Measurements from ENCODE around the gene LMAN1L.

The LMAN1L gene

DNA sequence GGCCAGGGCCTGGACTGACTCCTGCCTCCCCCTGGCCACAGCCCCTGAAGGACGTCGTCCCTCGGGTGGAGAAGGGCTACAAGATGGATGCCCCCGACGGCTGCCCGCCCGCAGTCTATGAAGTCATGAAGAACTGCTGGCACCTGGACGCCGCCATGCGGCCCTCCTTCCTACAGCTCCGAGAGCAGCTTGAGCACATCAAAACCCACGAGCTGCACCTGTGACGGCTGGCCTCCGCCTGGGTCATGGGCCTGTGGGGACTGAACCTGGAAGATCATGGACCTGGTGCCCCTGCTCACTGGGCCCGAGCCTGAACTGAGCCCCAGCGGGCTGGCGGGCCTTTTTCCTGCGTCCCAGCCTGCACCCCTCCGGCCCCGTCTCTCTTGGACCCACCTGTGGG lies 10.3 kb upstream of the LMAN1L start:
- TF ChIP-seq, protein P1, sequence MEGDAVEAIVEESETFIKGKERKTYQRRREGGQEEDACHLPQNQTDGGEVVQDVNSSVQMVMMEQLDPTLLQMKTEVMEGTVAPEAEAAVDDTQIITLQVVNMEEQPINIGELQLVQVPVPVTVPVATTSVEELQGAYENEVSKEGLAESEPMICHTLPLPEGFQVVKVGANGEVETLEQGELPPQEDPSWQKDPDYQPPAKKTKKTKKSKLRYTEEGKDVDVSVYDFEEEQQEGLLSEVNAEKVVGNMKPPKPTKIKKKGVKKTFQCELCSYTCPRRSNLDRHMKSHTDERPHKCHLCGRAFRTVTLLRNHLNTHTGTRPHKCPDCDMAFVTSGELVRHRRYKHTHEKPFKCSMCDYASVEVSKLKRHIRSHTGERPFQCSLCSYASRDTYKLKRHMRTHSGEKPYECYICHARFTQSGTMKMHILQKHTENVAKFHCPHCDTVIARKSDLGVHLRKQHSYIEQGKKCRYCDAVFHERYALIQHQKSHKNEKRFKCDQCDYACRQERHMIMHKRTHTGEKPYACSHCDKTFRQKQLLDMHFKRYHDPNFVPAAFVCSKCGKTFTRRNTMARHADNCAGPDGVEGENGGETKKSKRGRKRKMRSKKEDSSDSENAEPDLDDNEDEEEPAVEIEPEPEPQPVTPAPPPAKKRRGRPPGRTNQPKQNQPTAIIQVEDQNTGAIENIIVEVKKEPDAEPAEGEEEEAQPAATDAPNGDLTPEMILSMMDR (IDR thresholded peaks at IDR 0.05; ENCODE audit: borderline replicate concordance, insufficient read depth, low read depth, low read length): no peak

GRCh38 chr15:74802862-74803447 lies 9.7 kb upstream of the LMAN1L start:
- TF ChIP-seq, protein P1 (IDR thresholded peaks at IDR 0.05; ENCODE audit: borderline replicate concordance, insufficient read depth, low read depth, low read length): no peak
- no peak overlapping the region for H3K4me3 ChIP-seq (ENCODE audit: low read depth, low read length)

More for the DNA sequence above, 10.3 kb upstream of the LMAN1L start:
- no peak overlapping the region for H3K4me3 ChIP-seq (ENCODE audit: low read depth, low read length)

DNA sequence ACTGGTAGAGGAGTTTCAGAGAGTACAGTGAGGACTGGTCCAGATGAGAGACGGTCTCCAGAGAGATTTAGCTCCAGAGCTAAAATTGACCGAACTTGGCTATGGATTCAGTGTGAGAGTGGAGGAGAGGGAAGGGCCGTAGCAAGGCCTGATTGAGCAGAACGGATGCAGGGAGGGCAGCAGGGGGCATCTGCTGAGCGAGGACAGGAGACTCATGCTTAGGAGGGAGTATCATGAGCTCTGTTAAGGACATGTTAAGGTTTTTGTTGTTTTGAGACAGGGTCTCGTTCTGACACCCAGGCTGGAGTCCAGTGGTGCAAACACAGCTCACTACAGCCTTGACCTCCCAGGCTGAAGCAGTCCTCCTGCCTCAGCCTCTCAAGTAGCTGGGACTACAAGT lies 7.7 kb upstream of the LMAN1L start:
- TF ChIP-seq, protein P1 (IDR thresholded peaks at IDR 0.05; ENCODE audit: borderline replicate concordance, insufficient read depth, low read depth, low read length): no peak
- no peak overlapping the region for H3K4me3 ChIP-seq (ENCODE audit: low read depth, low read length)

- no peak overlapping the region for H3K4me3 ChIP-seq (ENCODE audit: low read depth, low read length)
- TF ChIP-seq, protein P1 (IDR thresholded peaks at IDR 0.05; ENCODE audit: borderline replicate concordance, insufficient read depth, low read depth, low read length): no peak
Measured at GRCh38 chr15:74807282-74807681, 5.4 kb upstream of the LMAN1L start.

DNA sequence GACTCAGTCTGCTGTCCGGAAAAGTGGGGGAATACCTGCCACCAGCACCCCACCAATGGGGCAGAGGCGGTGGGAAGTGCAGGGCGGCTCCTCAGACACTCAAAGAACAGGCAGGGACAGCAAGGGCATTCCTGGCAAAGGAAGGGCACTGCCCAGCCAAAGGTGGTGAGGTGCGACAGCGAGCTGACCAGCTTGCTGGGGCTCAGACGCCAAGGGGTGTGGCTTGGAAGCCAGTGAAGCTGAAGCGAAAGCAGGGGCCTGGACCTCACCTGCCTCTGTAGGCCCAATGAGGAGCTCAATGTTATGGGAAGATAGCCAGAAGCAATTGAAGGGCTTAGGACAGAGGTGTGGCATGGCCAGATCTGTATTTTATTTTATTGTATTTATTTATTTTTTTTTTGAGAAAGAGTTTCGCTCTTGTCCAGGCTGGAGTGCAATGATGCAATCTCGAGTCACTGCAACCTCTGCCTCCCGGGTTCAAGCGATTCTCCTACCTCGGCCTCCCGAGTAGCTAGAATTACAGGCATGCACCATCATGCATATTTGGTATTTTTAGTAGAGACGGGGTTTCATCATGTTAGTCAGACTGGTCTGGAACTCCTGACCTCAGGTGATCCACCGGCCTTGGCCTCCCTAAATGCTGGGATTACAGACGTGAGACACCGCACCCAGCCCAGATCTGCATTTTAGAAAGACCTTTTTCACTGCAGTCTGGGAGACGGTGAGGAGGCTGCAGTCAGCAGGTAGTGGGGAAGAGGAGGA lies 4.4 kb upstream of the LMAN1L start:
- TF ChIP-seq, protein P1 (IDR thresholded peaks at IDR 0.05; ENCODE audit: borderline replicate concordance, insufficient read depth, low read depth, low read length): no peak
- H3K4me3 ChIP-seq (ENCODE audit: low read depth, low read length): no peak overlapping the region

DNA sequence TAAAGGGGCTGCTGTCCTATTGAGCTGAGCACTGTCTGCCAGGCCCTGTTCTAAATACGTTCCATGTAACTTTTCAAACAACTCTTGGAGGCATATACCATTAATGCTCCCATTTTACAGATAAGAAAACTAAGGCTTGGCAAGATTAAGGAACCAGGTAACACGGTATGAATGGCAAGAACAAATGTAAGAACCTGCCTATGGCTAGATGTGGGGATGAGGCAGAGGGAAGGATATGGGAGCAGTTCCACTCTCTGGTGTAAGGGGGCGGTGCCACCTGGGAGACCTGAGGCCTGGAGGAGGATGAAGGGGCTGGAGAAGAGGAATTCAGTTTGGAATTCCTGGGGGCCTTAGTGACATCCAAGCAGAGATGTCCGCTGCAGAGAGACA lies 3.8 kb upstream of the LMAN1L start:
- no peak overlapping the region for H3K4me3 ChIP-seq (ENCODE audit: low read depth, low read length)
- TF ChIP-seq, protein P1 (IDR thresholded peaks at IDR 0.05; ENCODE audit: borderline replicate concordance, insufficient read depth, low read depth, low read length): no peak; the same call in 1 of the 2 replicates

DNA sequence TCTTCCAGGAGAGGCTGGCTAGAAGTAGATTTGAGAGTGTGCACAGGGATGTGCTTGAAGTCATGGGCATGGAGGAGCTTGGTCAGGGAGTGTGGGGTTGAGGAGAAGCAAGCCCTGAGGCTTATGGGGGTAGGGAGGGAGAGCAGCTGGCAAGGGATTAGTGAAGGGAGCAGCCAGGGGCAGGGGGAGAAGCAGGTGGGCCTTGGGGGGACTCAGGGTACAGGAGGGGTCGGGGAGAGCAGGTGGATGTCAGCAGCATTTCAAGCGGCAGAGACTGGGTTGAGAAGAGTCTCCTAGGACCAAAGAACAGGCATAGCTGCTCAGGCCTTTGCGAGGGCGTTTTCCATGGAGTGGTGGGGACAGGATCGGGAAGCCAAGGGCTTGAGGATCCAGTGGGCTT lies 3.4 kb upstream of the LMAN1L start:
- TF ChIP-seq, protein P1 (IDR thresholded peaks at IDR 0.05; ENCODE audit: borderline replicate concordance, insufficient read depth, low read depth, low read length): no peak
- no peak overlapping the region for H3K4me3 ChIP-seq (ENCODE audit: low read depth, low read length)

Data from GM12875 (cell line).